HTR-8/SVneo (cell line): ENCODE data around the gene STAMBPL1.

ENCODE experiments used
- DNase-seq: peaks from one replicate; pipeline ENCODE4 v3.0.0; 2011; ENCODE audit warnings: low spot score, mixed read lengths; ENCODE audit not compliant: insufficient read length
- FAIRE-seq: peaks from 2 replicates; lab custom pipeline; 2011; peaks lifted over from hg19 to GRCh38; lab: Jason Lieb, UNC

Gene STAMBPL1

GRCh38 chr10:88941026-88941425, 61.0 kb downstream of the STAMBPL1 start:
- DNase-seq (no peak), FAIRE-seq (no peak)

GRCh38 chr10:88943778-88944177, 63.7 kb downstream of the STAMBPL1 start:
- FAIRE-seq: no peak
- DNase-seq: no peak

GRCh38 chr10:88944813-88945212, 64.8 kb downstream of the STAMBPL1 start:
- DNase-seq (no peak), FAIRE-seq (no peak)

- FAIRE-seq (no peak), DNase-seq (no peak)
Observed at GRCh38 chr10:88946200-88946599, 66.2 kb downstream of the STAMBPL1 start.

GRCh38 chr10:88946965-88947590, 67.0 kb downstream of the STAMBPL1 start:
- DNase-seq: no peak
- no peak for FAIRE-seq

- FAIRE-seq (no peak), DNase-seq (no peak)
Observed at GRCh38 chr10:88949051-88949450, 69.0 kb downstream of the STAMBPL1 start.

- DNase-seq (no peak), FAIRE-seq (no peak)
Observed at GRCh38 chr10:88949912-88950837, 70.1 kb downstream of the STAMBPL1 start.

GRCh38 chr10:88952647-88953111, 72.6 kb downstream of the STAMBPL1 start, which contains the start of gene ACTA2:
TSS of gene ACTA2 (minus strand) at chr10:88952773. CDS start at chr10:88948930, 3,843 bp downstream.
- FAIRE-seq: no peak
- no peak for DNase-seq

GRCh38 chr10:88953662-88954061, 73.6 kb downstream of the STAMBPL1 start:
- DNase-seq (no peak), FAIRE-seq (no peak)

- no peak for DNase-seq
Observed at GRCh38 chr10:88954458-88955083, 74.5 kb downstream of the STAMBPL1 start.

GRCh38 chr10:88957381-88957780, 77.3 kb downstream of the STAMBPL1 start:
- DNase-seq (no peak), FAIRE-seq (no peak)

More at GRCh38 chr10:88954458-88955083, 74.5 kb downstream of the STAMBPL1 start:
- FAIRE-seq: no peak

GRCh38 chr10:88958721-88959120, 78.7 kb downstream of the STAMBPL1 start:
- no peak for FAIRE-seq
- no peak for DNase-seq

- DNase-seq (no peak), FAIRE-seq (no peak)
Observed at GRCh38 chr10:88960802-88961201, 80.8 kb downstream of the STAMBPL1 start.

GRCh38 chr10:88961266-88961665, 81.2 kb downstream of the STAMBPL1 start:
- FAIRE-seq: peak; percentile 23
- no peak for DNase-seq

GRCh38 chr10:88962336-88962735, 82.3 kb downstream of the STAMBPL1 start:
- DNase-seq (no peak), FAIRE-seq (no peak)

GRCh38 chr10:88963318-88963717, 83.3 kb downstream of the STAMBPL1 start:
- FAIRE-seq (no peak), DNase-seq (no peak)

- FAIRE-seq (no peak), DNase-seq (no peak)
Observed at GRCh38 chr10:88964360-88964759, 84.3 kb downstream of the STAMBPL1 start.

- DNase-seq (no peak), FAIRE-seq (no peak)
Observed at GRCh38 chr10:88964869-88965415, 84.9 kb downstream of the STAMBPL1 start.

- no peak for FAIRE-seq
- no peak for DNase-seq
Observed at GRCh38 chr10:88966797-88967196, 86.8 kb downstream of the STAMBPL1 start.

GRCh38 chr10:88968391-88968790, 88.3 kb downstream of the STAMBPL1 start:
- no peak for DNase-seq
- no peak for FAIRE-seq
